Stimulated activated CD8-positive, alpha-beta memory T cell treated with anti-CD3 and anti-CD28 coated beads, Interleukin-12 subunit alpha, Interleukin-12 subunit beta, amount 100 ng/mL, for 24 hours (primary cell): ENCODE data around the gene KNCN.

ENCODE experiments used
- DNase-seq: peaks from one replicate; pipeline ENCODE4 v3.0.0-alpha.2; 2020; ENCODE audit errors: extremely low read depth

The KNCN gene

GRCh38 chr1:46551597-46552095 is at the start of gene KNCN:
Gene KNCN (minus strand): TSS chr1:46551647. CDS start chr1:46551215, 432 bp downstream.
- DNase-seq, result no peak

GRCh38 chr1:46599059-46599970 is 47.9 kb upstream of the KNCN start:
- DNase-seq, result no peak

GRCh38 chr1:46596846-46597245 is 45.4 kb upstream of the KNCN start:
- no peak for DNase-seq

GRCh38 chr1:46596036-46596435 is 44.6 kb upstream of the KNCN start:
- no peak for DNase-seq

- DNase-seq, result no peak
Observed at GRCh38 chr1:46595127-46595526, 43.7 kb upstream of the KNCN start.

- DNase-seq, result no peak
Observed at GRCh38 chr1:46594063-46594462, 42.6 kb upstream of the KNCN start.

- DNase-seq, result no peak
Observed at GRCh38 chr1:46592823-46593222, 41.4 kb upstream of the KNCN start.

- DNase-seq, result no peak
Observed at GRCh38 chr1:46589529-46589928, 38.1 kb upstream of the KNCN start.

- DNase-seq, result no peak
Observed at GRCh38 chr1:46587069-46587468, 35.6 kb upstream of the KNCN start.

GRCh38 chr1:46585312-46585938 is 34.0 kb upstream of the KNCN start:
- DNase-seq, result no peak

GRCh38 chr1:46583494-46583893 is 32.0 kb upstream of the KNCN start:
- no peak for DNase-seq

GRCh38 chr1:46582972-46583371 is 31.5 kb upstream of the KNCN start:
- DNase-seq, result no peak

- DNase-seq, result no peak
Observed at GRCh38 chr1:46581681-46582455, 30.4 kb upstream of the KNCN start.

GRCh38 chr1:46580140-46580903 is 28.9 kb upstream of the KNCN start:
- DNase-seq, result no peak

GRCh38 chr1:46577671-46578070 is 26.2 kb upstream of the KNCN start:
- DNase-seq, result no peak

GRCh38 chr1:46576596-46576995 is 25.1 kb upstream of the KNCN start:
- DNase-seq, result no peak

- no peak for DNase-seq
Observed at GRCh38 chr1:46575778-46576177, 24.3 kb upstream of the KNCN start.

- no peak for DNase-seq
Observed at GRCh38 chr1:46575300-46575699, 23.9 kb upstream of the KNCN start.

GRCh38 chr1:46571691-46572225 is 20.3 kb upstream of the KNCN start:
- DNase-seq, result no peak

- no peak for DNase-seq
Observed at GRCh38 chr1:46569884-46570725, 18.7 kb upstream of the KNCN start.
